Measurements from ENCODE around the gene FGG.

FGG gene

DNA sequence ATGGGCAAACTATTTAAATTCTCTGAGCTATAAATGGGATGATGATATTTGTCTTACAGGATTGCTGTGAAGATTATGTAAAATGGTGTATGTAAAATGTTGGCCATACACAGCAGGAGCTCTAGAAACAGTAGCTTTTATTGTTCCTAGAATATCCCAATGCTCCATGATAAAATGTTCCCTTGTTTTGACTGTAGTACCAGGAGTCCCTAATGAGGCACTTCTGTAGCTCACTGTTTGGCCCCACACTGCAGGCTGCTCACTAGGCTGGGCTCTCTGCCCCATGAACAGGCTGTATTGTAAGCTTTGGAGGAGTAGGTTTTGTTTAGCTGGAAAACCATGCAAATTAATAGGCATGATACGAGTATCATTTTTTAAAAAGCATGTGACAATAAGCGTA is 18.6 kb downstream of the FGG start:
- no peak overlapping the region for H3K27ac ChIP-seq
- TF ChIP-seq CTCF (conservative IDR thresholded peaks at IDR 0.05) (no peak), ZFX (IDR thresholded peaks at IDR 0.05) (no peak)

GRCh38 chr4:154591890-154592289 is 20.6 kb downstream of the FGG start:
- H3K27ac ChIP-seq = no peak overlapping the region
- TF ChIP-seq CTCF (conservative IDR thresholded peaks at IDR 0.05) (no peak), ZFX (IDR thresholded peaks at IDR 0.05) (no peak)

- TF ChIP-seq CTCF (conservative IDR thresholded peaks at IDR 0.05) (no peak), ZFX (IDR thresholded peaks at IDR 0.05) (no peak)
- H3K27ac ChIP-seq = no peak within 1 kb of the TSS
These were observed 22.0 kb downstream of the FGG start, which contains the start of gene FGA for GRCh38 chr4:154590329-154591006. TSS of gene FGA (minus strand) at chr4:154590742. CDS start at chr4:154590687, 55 bp downstream.

DNA sequence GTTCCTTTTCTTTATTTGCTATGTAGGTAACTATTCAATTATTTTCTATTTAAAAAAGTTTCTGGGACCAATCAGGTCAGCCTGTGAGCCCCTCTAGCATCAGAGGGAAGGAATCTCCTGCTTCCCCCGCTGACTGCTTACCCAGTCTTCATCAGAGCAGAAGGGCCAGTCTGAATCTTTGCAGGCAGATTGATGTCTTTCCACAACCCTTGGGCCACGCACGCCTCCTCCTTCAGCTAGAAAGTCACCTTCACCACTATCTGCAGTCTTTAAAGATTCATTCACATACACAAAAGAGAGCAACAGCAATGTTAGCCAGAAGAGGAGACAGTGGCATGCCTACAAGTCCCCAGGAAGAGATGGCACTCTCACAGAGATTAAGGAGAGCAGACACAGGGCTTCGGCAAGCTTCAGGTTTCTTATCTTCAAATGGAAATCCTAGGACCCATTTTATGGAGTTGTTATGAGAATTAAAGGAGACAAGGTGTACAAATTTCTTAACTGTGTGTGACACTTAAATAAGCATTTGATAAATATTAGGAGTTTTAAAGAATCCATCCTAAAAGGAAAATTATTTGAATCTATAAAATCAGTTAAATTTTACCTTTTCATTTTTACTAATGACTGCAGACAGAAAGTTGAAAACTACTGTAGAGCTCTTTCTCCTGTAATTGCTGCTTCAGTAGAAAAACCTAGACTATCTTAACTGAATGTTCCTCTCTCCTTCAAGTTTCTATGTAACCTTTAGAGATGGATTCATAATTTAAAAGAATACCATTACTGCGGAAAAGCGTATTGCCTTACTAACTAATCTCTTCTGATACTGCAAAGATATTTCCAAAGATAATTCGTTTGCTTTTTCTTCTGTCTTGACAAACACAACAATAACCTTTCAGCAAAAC is 22.9 kb downstream of the FGG start:
- no peak overlapping the region for H3K27ac ChIP-seq
- no peak for TF ChIP-seq ZFX (IDR thresholded peaks at IDR 0.05)
- no peak for TF ChIP-seq CTCF (conservative IDR thresholded peaks at IDR 0.05)

DNA sequence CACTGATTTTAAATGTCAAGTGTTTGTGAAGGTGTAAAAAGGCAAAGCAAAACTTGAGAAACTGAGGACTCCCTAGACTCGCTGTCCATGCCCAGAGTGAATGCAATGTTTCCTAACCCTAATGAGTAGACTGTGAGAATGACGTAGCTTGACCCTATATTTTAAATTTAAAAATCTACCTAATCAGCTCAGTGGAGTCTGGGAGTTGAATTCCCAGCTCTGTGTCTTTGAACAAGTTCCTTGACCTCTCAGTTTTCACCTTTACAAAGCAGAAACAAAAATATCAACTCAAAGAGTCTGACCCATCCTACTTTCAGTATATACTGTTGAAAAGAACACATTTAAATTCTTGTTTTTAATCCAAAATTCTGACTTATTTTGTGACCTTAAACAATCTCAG is 24.3 kb downstream of the FGG start:
- no peak overlapping the region for H3K27ac ChIP-seq
- TF ChIP-seq CTCF (conservative IDR thresholded peaks at IDR 0.05) (no peak), ZFX (IDR thresholded peaks at IDR 0.05) (no peak)

DNA sequence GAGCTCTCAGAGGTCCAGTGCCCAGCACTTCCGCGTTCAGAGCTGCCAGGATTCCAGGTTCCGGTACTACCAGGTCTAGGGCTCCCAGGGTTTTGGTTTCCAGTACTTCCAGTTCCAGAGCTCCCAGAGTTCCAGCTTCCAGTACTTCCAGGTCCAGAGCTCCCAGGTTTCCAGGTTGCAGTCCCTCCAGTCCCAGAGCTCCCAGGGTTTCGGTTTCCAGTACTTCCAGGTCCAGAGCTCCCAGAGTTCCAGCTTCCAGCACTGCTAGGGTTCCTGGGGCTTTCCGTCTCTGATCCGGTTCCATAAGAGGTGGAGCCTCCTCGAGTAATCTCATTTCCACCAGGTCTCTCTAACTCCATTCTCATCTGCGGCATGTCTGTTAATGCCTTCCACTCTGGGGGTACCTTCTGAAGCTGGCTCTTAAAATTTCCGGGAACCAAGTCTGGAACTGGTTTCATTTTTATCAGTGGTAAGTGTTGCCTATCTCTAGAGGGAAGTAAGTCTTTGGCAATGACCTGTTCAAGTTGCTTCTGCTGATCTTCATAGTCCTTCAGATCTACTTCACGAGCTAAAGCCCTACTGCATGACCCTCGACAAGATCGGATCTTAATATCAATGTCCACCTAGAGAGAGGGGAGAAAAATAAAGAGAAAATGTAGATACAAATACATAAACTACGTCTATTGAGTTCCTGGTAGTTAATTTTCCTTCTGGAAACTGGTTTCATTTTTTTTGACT is 26.0 kb downstream of the FGG start:
- TF ChIP-seq CTCF (conservative IDR thresholded peaks at IDR 0.05) (no peak), ZFX (IDR thresholded peaks at IDR 0.05) (no peak)
- H3K27ac ChIP-seq = no peak overlapping the region

Measured in C4-2B (cell line).